GM18526 (cell line): ENCODE measurements around the gene KLHL3.

Experiments used
- POLR2A ChIP-seq: IDR thresholded peaks from 3 replicates; pipeline ENCODE4 v1.6.1; 2011; ENCODE audit not compliant: insufficient read length; ENCODE audit errors: extremely low read depth

KLHL3 gene

DNA sequence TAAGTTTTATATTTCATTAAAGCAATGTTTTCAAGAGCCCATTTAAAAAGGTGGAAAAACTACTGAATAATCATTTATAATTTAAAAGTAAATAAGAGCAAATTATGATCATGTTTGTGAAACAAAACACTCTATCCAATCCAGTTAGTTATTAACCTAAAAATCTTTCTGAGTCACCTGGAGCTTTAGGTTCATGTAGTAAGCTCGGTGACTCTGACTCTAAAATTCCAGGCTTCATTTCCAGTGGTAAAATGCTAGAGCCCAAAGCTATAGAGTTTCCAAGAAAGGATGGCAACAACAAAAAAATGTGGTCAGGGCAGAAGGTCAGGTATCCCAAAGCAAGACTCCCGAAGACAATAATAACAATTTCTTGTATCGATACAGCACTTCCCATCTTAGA is 160.7 kb downstream of the KLHL3 start:
- no peak for TF ChIP-seq POLR2A

DNA sequence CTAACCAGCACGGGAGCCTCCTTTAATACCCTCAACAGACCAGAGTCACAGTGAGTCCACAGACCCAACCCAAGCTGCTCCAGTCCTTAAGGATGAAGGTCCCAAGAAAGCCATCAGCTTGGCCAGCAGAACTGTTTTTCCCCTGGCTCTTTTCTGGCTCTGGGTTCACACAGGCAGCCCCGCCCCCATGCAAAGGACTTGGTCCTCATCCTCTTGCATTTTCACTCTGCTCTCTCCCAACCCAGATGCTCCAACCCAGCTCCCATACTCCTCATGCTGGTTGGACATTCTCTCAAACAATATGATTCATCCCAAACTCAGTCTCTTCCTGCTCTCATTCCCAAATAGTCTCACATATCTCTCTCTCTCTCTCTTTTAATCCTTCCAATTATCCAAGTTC is 162.5 kb downstream of the KLHL3 start:
- no peak for TF ChIP-seq POLR2A

DNA sequence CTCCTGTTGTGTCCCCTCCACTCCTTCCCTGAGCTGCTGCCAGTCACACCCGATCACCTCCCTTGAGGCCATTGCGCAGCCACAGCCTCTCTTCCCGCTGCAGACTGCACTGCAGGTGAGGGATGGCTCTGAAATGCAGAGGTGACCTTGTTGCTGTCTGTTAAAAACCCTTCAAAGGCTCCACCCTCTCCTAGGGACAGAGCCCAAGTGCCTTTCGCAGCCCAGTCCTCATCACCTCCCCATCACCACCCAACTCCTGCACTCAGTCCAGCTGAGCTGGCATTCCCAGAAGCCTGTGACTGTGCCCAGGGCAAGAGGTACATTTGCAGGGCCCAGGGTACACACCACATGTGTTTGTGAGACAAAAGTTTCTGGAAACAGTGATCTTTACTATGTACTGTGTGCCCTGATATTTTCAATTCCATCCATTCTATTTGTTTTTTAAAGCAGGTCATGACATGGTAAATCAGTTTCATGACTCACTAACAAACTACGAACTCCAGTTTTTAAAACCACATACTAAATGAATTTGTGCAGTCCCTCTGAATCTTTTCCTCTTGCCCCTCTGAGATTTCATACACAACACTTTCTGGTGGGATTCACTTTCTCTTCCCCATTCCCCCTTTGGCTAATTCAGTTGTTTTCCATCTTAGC is 163.7 kb downstream of the KLHL3 start:
- TF ChIP-seq POLR2A: no peak

DNA sequence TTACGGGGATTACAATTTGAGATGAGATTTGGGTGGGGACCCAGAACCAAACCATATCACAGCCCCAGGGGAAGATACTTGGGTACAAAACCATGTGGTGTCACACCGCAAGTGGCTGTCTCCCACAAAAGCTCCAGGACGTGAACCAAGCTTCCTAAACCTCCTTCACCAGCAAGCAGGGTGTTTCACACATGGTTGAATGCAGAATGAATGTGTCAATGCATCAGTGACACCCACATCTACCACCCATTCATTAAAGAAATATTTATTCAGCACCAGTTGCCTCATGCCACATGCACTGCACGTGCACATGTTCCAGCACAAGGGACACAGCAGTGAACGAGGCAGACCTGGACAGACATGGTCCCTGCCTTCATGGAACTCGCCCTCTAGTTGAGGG is 165.8 kb downstream of the KLHL3 start:
- no peak for TF ChIP-seq POLR2A
